ENCODE measurements around the gene WSB1. TPM values are rescaled to one million over a fixed set of nuclear protein-coding genes. Genes with fewer than 3 reads are reported as not detected.

The WSB1 gene
- total and polyA plus RNA-seq, 9 of the 15 experiments (the other 6 are each of a cell fraction or from before 2014, with no cell fraction given), result 22.8 to 229 (median 81.1) TPM

DNA sequence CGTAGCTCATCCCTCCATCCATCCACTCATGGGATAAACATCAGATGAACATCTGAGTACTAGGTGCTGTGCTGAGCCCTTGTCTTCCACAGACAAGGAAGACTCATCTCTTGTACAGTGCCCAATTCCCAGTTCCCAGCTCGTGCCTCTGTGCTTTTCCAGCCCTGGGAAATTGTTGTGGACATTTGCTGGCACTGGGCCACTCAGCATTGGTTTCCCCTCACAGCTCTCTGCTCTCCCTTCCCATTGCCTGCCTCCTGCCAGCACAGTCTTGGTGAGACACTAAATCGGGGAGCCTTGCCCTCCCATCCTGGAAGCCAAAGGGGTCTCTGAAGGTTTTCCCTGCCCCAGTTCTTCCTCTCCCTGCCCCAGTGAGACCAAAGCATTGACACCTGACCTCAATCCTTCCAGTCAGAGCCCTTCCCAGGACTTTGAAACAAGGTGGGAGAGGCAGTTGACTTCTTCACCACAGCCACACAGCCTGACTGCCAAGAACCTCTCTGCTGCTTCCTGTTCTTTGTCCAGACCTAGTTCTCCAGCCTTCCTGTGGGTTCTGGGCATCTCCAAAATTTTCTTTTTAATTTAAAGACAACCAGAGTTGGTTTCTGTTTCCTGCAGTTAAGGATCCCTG, 50.2 kb downstream of the WSB1 start:
- Histone ChIP-seq H3K4me2 (ENCODE audit: insufficient read depth, low read length) (no peak overlapping the region), H3K9me3 (replicated peaks; ENCODE audit: control insufficient read depth, insufficient read depth, low read depth, low read length) (0 out of 2 replicates have a peak, but pooled peaks cover 3% of the 10 kb centered on the region), H3K27me3 (ENCODE audit: control insufficient read depth in 2 of 2, insufficient read depth in 2 of 2, low read length in 2 of 2) (no peaks in the 10 kb centered on the region), H3K27ac (ENCODE audit: extremely low read depth, low read depth, low read length) (peak overlapping the region; percentile 95; the same call in 2 of the 3 replicates), H4K20me1 (replicated peaks; ENCODE audit: control insufficient read depth, insufficient read depth, low read length) (no peaks in the 10 kb centered on the region), H3K36me3 (ENCODE audit: control insufficient read depth, insufficient read depth, low read length) (peaks cover 2% of the 10 kb centered on the region; the same call in 2 of the 3 replicates), H3K9ac (ENCODE audit: insufficient read depth in 1 of 2, low read depth in 2 of 2, low read length in 2 of 2) (peak overlapping the region in 1 of 2 experiments; percentile 79; a peak in 2 of 4 replicates), H3K9me1 (ENCODE audit: control insufficient read depth, insufficient read depth, low read length) (no peaks in the 10 kb centered on the region), H3K79me2 (ENCODE audit: control insufficient read depth, insufficient read depth, low read length) (peaks cover 17% of the 10 kb centered on the region; the same call in 2 of the 3 replicates), H2AFZ (ENCODE audit: low read depth, low read length) (no peak overlapping the region), H3K4me1 (replicated peaks in 1 of 2; ENCODE audit: control insufficient read depth in 2 of 2, insufficient read depth in 2 of 2, low read length in 2 of 2) (peaks cover 32 to 60% of the 10 kb centered on the region in 2 experiments), H3K4me3 (no peak overlapping the region)
- no peak for DNase-seq (ENCODE audit: extremely low read depth in 1 of 4, low spot score in 3 of 4)
- in situ Hi-C loops (cut with MboI), result no loop called here
- intact Hi-C loops (cut with micrococcal nuclease), result no loop called here
- 0 out of 2 replicates have a peak, but pooled peaks have one; percentile 42 for TF ChIP-seq NFIC (IDR thresholded peaks at IDR 0.05)
- no peak for TF ChIP-seq PHF21A (IDR thresholded peaks at IDR 0.05; ENCODE audit: borderline replicate concordance, low read depth)
- POLR2A ChIA-PET, result interaction anchor here (0.7 to 3.7 kb wide), 8 partner anchors 8 to 255 kb away, joined by 3 to 39 read pairs (median 5); no protein-coding TSS in a partner anchor
- ATAC-seq, result no peak
- no peak for FAIRE-seq
- no TSS peak for BruUV-seq (replicated peaks)
- 89% methylated on average over 3 of the region's 3 CpGs for WGBS (ENCODE audit: insufficient coverage, low coverage, missing lambda C conversion rate)
- CTCF ChIA-PET (ENCODE audit: low intra/inter-chr PET ratio), result no interaction called here

DNA sequence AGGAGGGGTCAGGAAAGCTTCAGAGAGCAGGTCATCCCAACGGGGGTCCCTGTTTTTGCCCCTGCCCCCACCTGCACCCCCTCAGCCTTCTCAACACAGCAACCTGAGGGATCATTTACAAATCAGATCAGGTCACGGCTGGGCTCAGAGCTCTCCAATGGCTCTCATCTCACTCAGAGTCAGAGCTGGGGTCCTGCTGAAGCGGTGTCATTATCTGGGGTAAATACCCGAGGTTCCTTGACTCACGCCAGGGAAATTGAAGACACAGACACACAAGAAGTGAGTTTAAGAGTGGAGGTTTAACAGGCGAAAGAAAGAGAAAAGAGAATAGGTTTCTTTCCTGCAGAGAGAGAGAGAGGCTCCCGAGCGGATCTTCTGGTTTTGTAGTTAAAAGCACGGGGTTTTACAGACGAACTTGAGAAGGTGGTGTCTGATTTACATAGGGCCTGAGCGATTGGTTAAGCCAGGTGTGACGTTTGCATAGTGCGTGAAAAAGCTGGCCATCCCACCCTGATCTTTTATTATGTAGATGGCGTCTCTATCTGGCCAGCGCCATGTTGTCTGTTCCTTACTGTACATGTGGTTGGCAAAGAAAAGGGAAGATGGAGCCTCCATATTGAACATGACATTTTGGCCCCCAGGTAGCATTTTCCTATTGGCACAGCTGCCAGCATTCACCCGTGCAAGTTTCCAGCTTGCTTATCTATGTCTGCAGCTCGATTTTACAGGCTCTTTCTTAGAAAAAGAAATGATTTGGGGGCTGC, 51.4 kb downstream of the WSB1 start:
- peak overlapping the region; percentile 95 for H3K27ac ChIP-seq (ENCODE audit: extremely low read depth, low read depth, low read length)
- POLR2A ChIA-PET, result interaction anchor here (0.7 to 3.7 kb wide), 15 partner anchors 9 to 321 kb away, joined by 3 to 39 read pairs (median 4); partner anchors contain the start of gene WSB1
- FAIRE-seq (peak; percentile 99), ATAC-seq (peak; percentile 93), DNase-seq (ENCODE audit: extremely low read depth in 1 of 4, low spot score in 3 of 4) (peak; percentile 61 to 95 (median 76))
- peak overlapping the region; percentile 85 to 89 for H3K9ac ChIP-seq (ENCODE audit: insufficient read depth in 1 of 2, low read depth in 2 of 2, low read length in 2 of 2)
- in situ Hi-C loops (cut with MboI), result no loop called here
- H3K4me3 ChIP-seq, result peak overlapping the region; percentile 40
- BruUV-seq (replicated peaks), result no TSS peak
- CTCF ChIA-PET (ENCODE audit: low intra/inter-chr PET ratio), result no interaction called here
- H3K27me3 ChIP-seq (ENCODE audit: control insufficient read depth in 2 of 2, insufficient read depth in 2 of 2, low read length in 2 of 2), result no peaks in the 10 kb centered on the region
- no peaks in the 10 kb centered on the region for H4K20me1 ChIP-seq (replicated peaks; ENCODE audit: control insufficient read depth, insufficient read depth, low read length)
- no peaks in the 10 kb centered on the region for H3K9me1 ChIP-seq (ENCODE audit: control insufficient read depth, insufficient read depth, low read length)
- peaks cover 13% of the 10 kb centered on the region; the same call in 2 of the 3 replicates for H3K79me2 ChIP-seq (ENCODE audit: control insufficient read depth, insufficient read depth, low read length)
- H3K9me3 ChIP-seq (replicated peaks; ENCODE audit: control insufficient read depth, insufficient read depth, low read depth, low read length), result 0 out of 2 replicates have a peak, but pooled peaks cover 3% of the 10 kb centered on the region
- H2AFZ ChIP-seq (ENCODE audit: low read depth, low read length), result peak overlapping the region; percentile 93
- intact Hi-C loops (cut with micrococcal nuclease), result no loop called here
- peak overlapping the region; percentile 84 for H3K4me2 ChIP-seq (ENCODE audit: insufficient read depth, low read length)
- H3K36me3 ChIP-seq (ENCODE audit: control insufficient read depth, insufficient read depth, low read length), result peaks cover 5% of the 10 kb centered on the region
- 0% methylated on average over 15 of the region's 17 CpGs for WGBS (ENCODE audit: insufficient coverage, low coverage, missing lambda C conversion rate)
- H3K4me1 ChIP-seq (replicated peaks in 1 of 2; ENCODE audit: control insufficient read depth in 2 of 2, insufficient read depth in 2 of 2, low read length in 2 of 2), result peaks cover 25 to 48% of the 10 kb centered on the region in 2 experiments
- TF ChIP-seq TEAD1 (CRISPR knock-in tag; IDR thresholded peaks at IDR 0.05) (peak in 1 of 2 experiments; percentile 54; a peak in 1 of 4 replicates), JUNB (CRISPR knock-in tag; conservative IDR thresholded peaks at IDR 0.05) (no peak), TAF9B (IDR thresholded peaks at IDR 0.05; ENCODE audit: partially characterized antibody) (peak; percentile 70), SIN3B (IDR thresholded peaks at IDR 0.05; ENCODE audit: low read depth) (no peak; the same call in 1 of the 2 replicates)
- TF ChIP-seq, protein P1, sequence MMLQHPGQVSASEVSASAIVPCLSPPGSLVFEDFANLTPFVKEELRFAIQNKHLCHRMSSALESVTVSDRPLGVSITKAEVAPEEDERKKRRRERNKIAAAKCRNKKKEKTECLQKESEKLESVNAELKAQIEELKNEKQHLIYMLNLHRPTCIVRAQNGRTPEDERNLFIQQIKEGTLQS (IDR thresholded peaks at IDR 0.05), result no peak
- TF ChIP-seq, protein P1 (CRISPR knock-in tag; conservative IDR thresholded peaks at IDR 0.05), result no peak
- TF ChIP-seq, protein P2, sequence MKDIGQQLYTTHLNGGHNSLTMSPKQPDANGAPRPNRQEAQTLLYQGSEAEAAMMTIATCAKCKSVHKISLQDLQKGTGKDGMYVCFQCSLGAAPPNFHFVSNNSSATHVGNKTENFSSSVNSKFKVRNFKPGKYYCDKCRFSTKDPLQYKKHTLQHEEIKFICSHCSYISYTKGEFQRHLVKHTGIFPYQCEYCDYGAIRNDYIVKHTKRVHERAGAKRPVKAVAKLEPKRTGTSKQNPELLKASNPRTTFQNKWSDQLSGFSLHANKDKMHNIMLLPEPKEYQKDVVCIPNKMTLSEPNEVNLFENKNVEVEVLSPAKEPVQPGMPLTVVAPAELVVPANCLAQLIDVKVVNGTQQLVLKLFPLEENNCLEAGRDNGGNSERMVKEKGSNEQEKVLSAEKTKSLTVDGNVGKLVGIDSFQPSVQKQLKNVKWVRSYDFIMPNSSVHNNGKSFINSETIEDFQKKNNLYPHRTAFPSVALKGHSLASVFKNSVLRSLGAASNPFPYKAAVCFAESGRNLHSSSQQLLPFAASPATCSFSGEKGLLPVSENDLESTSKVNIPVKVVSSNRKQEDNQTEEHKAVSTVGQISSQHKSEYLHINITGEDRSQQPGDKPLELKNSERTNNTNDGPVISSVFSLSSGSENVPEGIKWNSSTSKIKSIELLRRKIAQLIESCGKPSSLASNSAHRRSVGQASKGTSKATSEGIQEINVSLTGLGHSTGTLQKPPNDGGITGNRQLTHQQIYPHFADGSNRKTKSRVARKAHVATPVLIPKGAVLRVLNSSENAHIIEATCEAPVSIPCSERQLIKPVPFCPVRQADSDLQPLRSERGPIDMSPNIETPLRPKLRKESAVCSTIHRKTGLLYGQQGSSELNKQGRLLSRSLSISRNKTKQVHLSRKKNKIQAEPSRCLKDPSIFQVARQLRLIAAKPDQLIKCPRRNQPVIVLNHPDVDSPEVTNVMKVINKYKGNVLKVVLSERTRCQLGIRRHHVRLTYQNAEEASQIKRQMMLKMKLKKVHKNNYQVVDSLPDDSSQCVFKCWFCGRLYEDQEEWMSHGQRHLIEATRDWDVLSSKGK (CRISPR knock-in tag; IDR thresholded peaks at IDR 0.05), result no peak
